HepG2 (cell line): ENCODE measurements around the gene VCL. TPM values are rescaled to one million over a fixed set of nuclear protein-coding genes. Genes with fewer than 3 reads are reported as not detected.
A peak's percentile ranks its signal among the peaks of the same experiment; 100 is the strongest.

Source experiments
- ATAC-seq: fragments of 200-7000 bp; cut with Tn5 transposase; 3 replicates; pipeline ENCODE4 v1.9.1; 2020; ENCODE audit warnings: mild to moderate bottlenecking, moderate library complexity
- BruUV-seq: library from RNA; stranded (reverse); fragments of 400-500 nt; replicated peaks from 2 replicates; lab custom pipeline; 2021; lab: Mats Ljungman, UMichigan
- CTCF ChIA-PET: fragments of 300-600 bp; formaldehyde crosslinking; extraction: SDS; loops from one replicate; lab custom pipeline; 2021; ENCODE audit warnings: low total read pairs, inconsistent platforms, low intra/inter-chr PET ratio; lab: Yijun Ruan, JAX
- POLR2A ChIA-PET: fragments of 350-600 bp; sonication (Branson Sonifier 250); formaldehyde crosslinking; loops from one replicate; lab custom pipeline; 2020; ENCODE audit warnings: antibody characterized with exemption, inconsistent platforms; lab: Yijun Ruan, JAX
- DNase-seq: peaks from one replicate; pipeline ENCODE4 v3.0.0-alpha.2; 2015; ENCODE audit warnings: low spot score
- FAIRE-seq: peaks from 3 replicates; lab custom pipeline; 2011; peaks lifted over from hg19 to GRCh38; lab: Jason Lieb, UNC
- H2AFZ ChIP-seq: one replicate; pipeline ENCODE4 v1.6.1; 2011; ENCODE audit warnings: low read length, inconsistent platforms
- H3K27ac ChIP-seq: fragments of 300-600 bp; 3 replicates; pipeline ENCODE4 v1.8.0; 2011; ENCODE audit warnings: mixed run types, mild to moderate bottlenecking, mixed read lengths, low read length, inconsistent platforms; ENCODE audit not compliant: insufficient read depth; ENCODE audit errors: extremely low read length
- H3K27me3 ChIP-seq, 2 experiments: fragments of 200-600 bp in 1 of 2; 2 replicates in 1 of 2; 3 replicates in 1 of 2; pipeline versions ENCODE4 v1.6.0 to v1.8.0; 2011; ENCODE audit warnings: low read length in 2 of 2, mild to moderate bottlenecking in 2 of 2, moderate library complexity in 2 of 2, inconsistent platforms in 1 of 2; ENCODE audit not compliant: insufficient read depth in 2 of 2, control insufficient read depth in 1 of 2
- H3K36me3 ChIP-seq, 2 experiments: fragments of 200-600 bp in 1 of 2; replicated peaks in 1 of 2; 2 replicates in 1 of 2; 3 replicates in 1 of 2; pipeline versions ENCODE4 v1.5.1 to v1.8.0; 2011; ENCODE audit warnings: low read length in 2 of 2, inconsistent platforms in 1 of 2; ENCODE audit not compliant: insufficient read depth in 2 of 2, control insufficient read depth in 1 of 2
- H3K4me1 ChIP-seq: 2 replicates; pipeline ENCODE4 v1.5.1; 2012; ENCODE audit warnings: low read length, inconsistent platforms; ENCODE audit not compliant: insufficient read depth
- H3K4me2 ChIP-seq: 2 replicates; pipeline ENCODE4 v1.6.0; 2011; ENCODE audit warnings: low read depth, low read length, inconsistent platforms
- H3K4me3 ChIP-seq, 3 experiments: fragments of 200-600 bp in 1 of 3; sonication (generic), shearing (Covaris generic) in 1 of 3; replicated peaks in 1 of 3; 2 replicates each; pipeline ENCODE4 v1.5.1; 2011 to 2016; ENCODE audit warnings: low read length in 3 of 3, inconsistent platforms in 2 of 3, low read depth in 2 of 3, mild to moderate bottlenecking in 2 of 3, control low read depth in 1 of 3, mixed read lengths in 1 of 3; ENCODE audit not compliant: insufficient read depth in 1 of 3
- H3K79me2 ChIP-seq: one replicate; pipeline ENCODE4 v1.6.1; 2011; ENCODE audit warnings: low read length, inconsistent platforms; ENCODE audit not compliant: insufficient read depth
- H3K9ac ChIP-seq: 2 replicates; pipeline ENCODE4 v1.6.0; 2011; ENCODE audit warnings: mild to moderate bottlenecking, low read depth, low read length, inconsistent platforms; ENCODE audit not compliant: insufficient read depth
- H3K9me3 ChIP-seq: 2 replicates; pipeline ENCODE4 v1.5.1; 2012; ENCODE audit warnings: mild to moderate bottlenecking, low read length
- H4K20me1 ChIP-seq: 2 replicates; pipeline ENCODE4 v1.6.0; 2011; ENCODE audit warnings: inconsistent platforms, mild to moderate bottlenecking, low read length, moderate library complexity; ENCODE audit not compliant: insufficient read depth
- ATF7 ChIP-seq, 2 experiments: fragments of 450-650 bp in 1 of 2; sonication (generic) in 1 of 2; formaldehyde crosslinking in 1 of 2; IDR thresholded peaks; 2 replicates each; pipeline versions ENCODE4 v1.4.0 to v1.6.1; 2016 to 2020; ENCODE audit warnings: antibody characterized with exemption in 1 of 2, mild to moderate bottlenecking in 1 of 2, missing genetic modification reagents in 1 of 2
- HMGA1 ChIP-seq: sonication (generic); formaldehyde crosslinking; conservative IDR thresholded peaks from 2 replicates; pipeline ENCODE4 v1.4.0; 2020; ENCODE audit warnings: missing genetic modification reagents
- MAFK ChIP-seq, 2 experiments: IDR thresholded peaks in 1 of 2; conservative IDR thresholded peaks in 1 of 2; 2 replicates each; pipeline ENCODE4 v1.6.1; 2011; ENCODE audit warnings: improper control_type of control experiment in 2 of 2, low read length in 2 of 2
- SMAD9 ChIP-seq: sonication (generic); formaldehyde crosslinking; IDR thresholded peaks from 2 replicates; pipeline ENCODE4 v1.5.1; 2020; ENCODE audit warnings: mild to moderate bottlenecking, missing genetic modification reagents
- ZFP90 ChIP-seq: sonication (generic); formaldehyde crosslinking; IDR thresholded peaks from 2 replicates; pipeline ENCODE4 v1.8.0; 2022; ENCODE audit warnings: missing genetic modification reagents, mild to moderate bottlenecking, inconsistent platforms, borderline replicate concordance
- ZNF317 ChIP-seq: sonication (generic); formaldehyde crosslinking; IDR thresholded peaks from 2 replicates; pipeline ENCODE4 v1.5.0; 2020; ENCODE audit warnings: mild to moderate bottlenecking, missing genetic modification reagents
- WGBS: methylation state at CpG from one replicate; pipeline ENCODE4 v1.1.6; 2017; ENCODE audit warnings: low lambda C conversion rate; 5-methylcytosine and 5-hydroxymethylcytosine counted together
- in situ Hi-C: cut with HindIII; loops from 2 replicates; pipeline ENCODE4 v1.10.0; 2017; ENCODE audit warnings: low pct_unique_long_range_greater_than_20kb; ENCODE audit not compliant: extremely low pct_ligation_motif_present
- intact Hi-C: fragments of 100-400 bp; cut with micrococcal nuclease; formaldehyde crosslinking; loops from one replicate; pipeline ENCODE4 v1.10.0; 2022; ENCODE audit not compliant: unreplicated experiment
- polyA plus RNA-seq, 8 experiments: library from polyadenylated mRNA; depleted of rRNA in 3 of 8; stranded (reverse) in 7 of 8; unstranded in 1 of 8; fragments of >200 nt; fragmentation: Illumina TruSeq in 4 of 8; extraction: Trizol in 4 of 8; gene quantifications; 2 replicates each; pipeline versions ENCODE4 v1.2.1 to v1.2.3, GENCODE V29; 2011 to 2016; ENCODE audit warnings: low read depth in 4 of 8, missing spikeins in 1 of 8, mixed read lengths in 1 of 8; ENCODE audit not compliant: insufficient read depth in 1 of 8
- total RNA-seq, 5 experiments: library from RNA; depleted of rRNA; stranded (reverse); fragments of >200 nt; fragmentation: Illumina TruSeq; extraction: Trizol; gene quantifications; 2 replicates each; pipeline ENCODE4 v1.2.3, GENCODE V29; 2016; ENCODE audit warnings: low read depth in 1 of 5
- TF ChIP-seq, protein P1 (sequence below): sonication (generic); formaldehyde crosslinking; conservative IDR thresholded peaks from 2 replicates; pipeline ENCODE4 v1.5.0; 2020; ENCODE audit warnings: missing genetic modification reagents
- TF ChIP-seq, protein P2 (sequence below): IDR thresholded peaks from 2 replicates; pipeline ENCODE4 v1.6.1; 2016; ENCODE audit warnings: low read depth
- TF ChIP-seq, protein P3 (sequence below): sonication (generic); formaldehyde crosslinking; IDR thresholded peaks from 2 replicates; pipeline ENCODE4 v1.4.0; 2020; ENCODE audit warnings: missing genetic modification reagents
- TF ChIP-seq, protein P4 (sequence below): sonication (generic); formaldehyde crosslinking; IDR thresholded peaks from 2 replicates; pipeline ENCODE4 v1.5.0; 2020; ENCODE audit warnings: mild to moderate bottlenecking, missing genetic modification reagents, borderline replicate concordance

Gene VCL
- total and polyA plus RNA-seq, 2 of the 13 experiments (the other 11 are each of a cell fraction or from before 2014, with no cell fraction given), result 17.3 to 26.9 TPM

DNA sequence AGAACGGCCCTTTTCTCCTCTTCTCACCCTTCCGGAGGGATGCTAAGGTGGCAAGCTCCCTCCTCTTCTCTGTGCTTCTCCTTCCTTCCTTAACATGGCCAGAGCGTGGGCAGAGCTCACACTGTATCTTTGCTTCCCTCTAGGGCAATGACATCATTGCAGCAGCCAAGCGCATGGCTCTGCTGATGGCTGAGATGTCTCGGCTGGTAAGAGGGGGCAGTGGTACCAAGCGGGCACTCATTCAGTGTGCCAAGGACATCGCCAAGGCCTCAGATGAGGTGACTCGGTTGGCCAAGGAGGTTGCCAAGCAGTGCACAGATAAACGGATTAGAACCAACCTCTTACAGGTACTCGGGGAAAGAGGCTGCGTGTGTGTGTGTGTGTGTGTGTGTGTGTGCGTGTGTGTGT is 116.1 kb downstream of the VCL start:
- in situ Hi-C loops (no loop called here), intact Hi-C loops (no loop called here)
- Histone ChIP-seq H3K4me2 (no peak overlapping the region), H3K9ac (no peak overlapping the region), H3K4me1 (no peaks in the 10 kb centered on the region), H3K27me3 (no peaks in the 10 kb centered on the region), H3K36me3 (peaks cover 24 to 95% of the 10 kb centered on the region in 2 experiments), H2AFZ (no peak overlapping the region), H3K27ac (no peak overlapping the region), H3K79me2 (no peaks in the 10 kb centered on the region), H3K9me3 (no peaks in the 10 kb centered on the region), H4K20me1 (no peaks in the 10 kb centered on the region), H3K4me3 (no peak overlapping the region)
- POLR2A ChIA-PET, result no interaction called here
- CTCF ChIA-PET, result no interaction called here
- TF ChIP-seq ATF7 (IDR thresholded peaks at IDR 0.05) (peak; percentile 18; the same call in 1 of the 2 replicates), ATF7 (CRISPR knock-in tag; IDR thresholded peaks at IDR 0.05) (no peak)
- TF ChIP-seq, protein P1, sequence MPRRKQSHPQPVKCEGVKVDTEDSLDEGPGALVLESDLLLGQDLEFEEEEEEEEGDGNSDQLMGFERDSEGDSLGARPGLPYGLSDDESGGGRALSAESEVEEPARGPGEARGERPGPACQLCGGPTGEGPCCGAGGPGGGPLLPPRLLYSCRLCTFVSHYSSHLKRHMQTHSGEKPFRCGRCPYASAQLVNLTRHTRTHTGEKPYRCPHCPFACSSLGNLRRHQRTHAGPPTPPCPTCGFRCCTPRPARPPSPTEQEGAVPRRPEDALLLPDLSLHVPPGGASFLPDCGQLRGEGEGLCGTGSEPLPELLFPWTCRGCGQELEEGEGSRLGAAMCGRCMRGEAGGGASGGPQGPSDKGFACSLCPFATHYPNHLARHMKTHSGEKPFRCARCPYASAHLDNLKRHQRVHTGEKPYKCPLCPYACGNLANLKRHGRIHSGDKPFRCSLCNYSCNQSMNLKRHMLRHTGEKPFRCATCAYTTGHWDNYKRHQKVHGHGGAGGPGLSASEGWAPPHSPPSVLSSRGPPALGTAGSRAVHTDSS (CRISPR knock-in tag), result no peak
- no peak for ATAC-seq
- no peak for FAIRE-seq
- WGBS, result 96% methylated on average over 12 of the region's 12 CpGs
- no TSS peak for BruUV-seq
- no peak for DNase-seq

DNA sequence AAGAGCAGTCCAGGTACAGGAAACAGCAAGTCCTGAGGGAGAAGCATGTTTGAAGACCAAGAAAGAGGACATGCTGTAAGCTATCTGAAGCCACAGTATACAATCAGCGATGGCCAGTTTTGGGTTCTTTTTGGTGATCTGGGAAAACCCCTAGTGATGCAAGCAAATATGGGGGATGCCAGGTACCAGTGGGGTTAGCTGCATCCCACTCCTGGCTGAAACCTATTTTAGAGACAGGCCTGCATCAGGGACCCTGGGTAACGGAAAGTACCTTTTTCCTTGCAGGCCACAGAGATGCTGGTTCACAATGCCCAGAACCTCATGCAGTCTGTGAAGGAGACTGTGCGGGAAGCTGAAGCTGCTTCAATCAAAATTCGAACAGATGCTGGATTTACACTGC is 119.8 kb downstream of the VCL start:
- no TSS peak for BruUV-seq
- no peaks in the 10 kb centered on the region for H3K79me2 ChIP-seq
- ATAC-seq, result no peak
- no peak overlapping the region for H3K4me3 ChIP-seq
- FAIRE-seq, result no peak
- CTCF ChIA-PET, result no interaction called here
- WGBS, result 95% methylated on average over 3 of the region's 4 CpGs
- H3K9me3 ChIP-seq, result no peaks in the 10 kb centered on the region
- intact Hi-C loops (no loop called here), in situ Hi-C loops (no loop called here)
- POLR2A ChIA-PET, result no interaction called here
- no peaks in the 10 kb centered on the region for H3K27me3 ChIP-seq
- no peak overlapping the region for H3K4me2 ChIP-seq
- H3K4me1 ChIP-seq, result no peaks in the 10 kb centered on the region
- DNase-seq, result no peak
- no peak overlapping the region for H3K9ac ChIP-seq
- no peak overlapping the region for H2AFZ ChIP-seq
- H4K20me1 ChIP-seq, result no peaks in the 10 kb centered on the region
- H3K36me3 ChIP-seq, result peaks cover 16 to 87% of the 10 kb centered on the region in 2 experiments
- no peak overlapping the region for H3K27ac ChIP-seq
- no peak for TF ChIP-seq SMAD9
- no peak for TF ChIP-seq HMGA1 (CRISPR knock-in tag)
- TF ChIP-seq, protein P2, sequence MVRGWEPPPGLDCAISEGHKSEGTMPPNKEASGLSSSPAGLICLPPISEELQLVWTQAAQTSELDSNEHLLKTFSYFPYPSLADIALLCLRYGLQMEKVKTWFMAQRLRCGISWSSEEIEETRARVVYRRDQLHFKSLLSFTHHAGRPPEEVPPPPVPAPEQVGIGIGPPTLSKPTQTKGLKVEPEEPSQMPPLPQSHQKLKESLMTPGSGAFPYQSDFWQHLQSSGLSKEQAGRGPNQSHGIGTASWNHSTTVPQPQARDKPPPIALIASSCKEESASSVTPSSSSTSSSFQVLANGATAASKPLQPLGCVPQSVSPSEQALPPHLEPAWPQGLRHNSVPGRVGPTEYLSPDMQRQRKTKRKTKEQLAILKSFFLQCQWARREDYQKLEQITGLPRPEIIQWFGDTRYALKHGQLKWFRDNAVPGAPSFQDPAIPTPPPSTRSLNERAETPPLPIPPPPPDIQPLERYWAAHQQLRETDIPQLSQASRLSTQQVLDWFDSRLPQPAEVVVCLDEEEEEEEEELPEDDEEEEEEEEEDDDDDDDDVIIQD, result no peak
- TF ChIP-seq, protein P3, sequence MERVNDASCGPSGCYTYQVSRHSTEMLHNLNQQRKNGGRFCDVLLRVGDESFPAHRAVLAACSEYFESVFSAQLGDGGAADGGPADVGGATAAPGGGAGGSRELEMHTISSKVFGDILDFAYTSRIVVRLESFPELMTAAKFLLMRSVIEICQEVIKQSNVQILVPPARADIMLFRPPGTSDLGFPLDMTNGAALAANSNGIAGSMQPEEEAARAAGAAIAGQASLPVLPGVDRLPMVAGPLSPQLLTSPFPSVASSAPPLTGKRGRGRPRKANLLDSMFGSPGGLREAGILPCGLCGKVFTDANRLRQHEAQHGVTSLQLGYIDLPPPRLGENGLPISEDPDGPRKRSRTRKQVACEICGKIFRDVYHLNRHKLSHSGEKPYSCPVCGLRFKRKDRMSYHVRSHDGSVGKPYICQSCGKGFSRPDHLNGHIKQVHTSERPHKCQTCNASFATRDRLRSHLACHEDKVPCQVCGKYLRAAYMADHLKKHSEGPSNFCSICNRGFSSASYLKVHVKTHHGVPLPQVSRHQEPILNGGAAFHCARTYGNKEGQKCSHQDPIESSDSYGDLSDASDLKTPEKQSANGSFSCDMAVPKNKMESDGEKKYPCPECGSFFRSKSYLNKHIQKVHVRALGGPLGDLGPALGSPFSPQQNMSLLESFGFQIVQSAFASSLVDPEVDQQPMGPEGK (CRISPR knock-in tag), result no peak
- no peak for TF ChIP-seq ZNF317
- TF ChIP-seq, protein P4, sequence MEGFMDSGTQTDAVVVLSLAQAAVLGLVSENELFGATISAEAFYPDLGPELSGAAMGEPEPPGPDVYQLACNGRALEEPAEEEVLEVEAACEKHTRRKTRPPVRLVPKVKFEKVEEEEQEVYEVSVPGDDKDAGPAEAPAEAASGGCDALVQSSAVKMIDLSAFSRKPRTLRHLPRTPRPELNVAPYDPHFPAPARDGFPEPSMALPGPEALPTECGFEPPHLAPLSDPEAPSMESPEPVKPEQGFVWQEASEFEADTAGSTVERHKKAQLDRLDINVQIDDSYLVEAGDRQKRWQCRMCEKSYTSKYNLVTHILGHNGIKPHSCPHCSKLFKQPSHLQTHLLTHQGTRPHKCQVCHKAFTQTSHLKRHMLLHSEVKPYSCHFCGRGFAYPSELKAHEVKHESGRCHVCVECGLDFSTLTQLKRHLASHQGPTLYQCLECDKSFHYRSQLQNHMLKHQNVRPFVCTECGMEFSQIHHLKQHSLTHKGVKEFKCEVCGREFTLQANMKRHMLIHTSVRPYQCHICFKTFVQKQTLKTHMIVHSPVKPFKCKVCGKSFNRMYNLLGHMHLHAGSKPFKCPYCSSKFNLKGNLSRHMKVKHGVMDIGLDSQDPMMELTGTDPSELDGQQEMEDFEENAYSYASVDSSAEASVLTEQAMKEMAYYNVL, result no peak
- TF ChIP-seq MAFK (conservative IDR thresholded peaks at IDR 0.05 in 1 of 2, IDR thresholded peaks at IDR 0.05 in 1 of 2; ENCODE audit: low read length in 2 of 2), result no peak
- no peak for TF ChIP-seq ZFP90 (CRISPR knock-in tag)
